Progenitor cell of endocrine pancreas (in vitro differentiated cells): ENCODE results near the gene PRKCE. TPM values are rescaled to one million over a fixed set of nuclear protein-coding genes. Genes with fewer than 3 reads are reported as not detected.

Experiments
- DNase-seq: peaks from one replicate; pipeline ENCODE4 v3.0.0; 2021; ENCODE audit warnings: low spot score; ENCODE audit not compliant: unreplicated experiment
- H3K27ac Mint-ChIP-seq: 2 replicates; pipeline ENCODE4 v1.8.0; 2021; ENCODE audit warnings: mild to moderate bottlenecking, moderate library complexity, mixed read lengths
- H3K27me3 Mint-ChIP-seq: 2 replicates; pipeline ENCODE4 v1.8.0; 2021; ENCODE audit warnings: mixed read lengths
- H3K36me3 Mint-ChIP-seq: 2 replicates; pipeline ENCODE4 v1.8.0; 2022; ENCODE audit warnings: mixed read lengths; ENCODE audit not compliant: insufficient read depth
- H3K4me1 Mint-ChIP-seq: 2 replicates; pipeline ENCODE4 v1.8.0; 2021; ENCODE audit warnings: low read depth, mixed read lengths
- H3K4me3 Mint-ChIP-seq: 2 replicates; pipeline ENCODE4 v1.8.0; 2021; ENCODE audit warnings: low read depth, mild to moderate bottlenecking, moderate library complexity, mixed read lengths
- H3K9me3 Mint-ChIP-seq: 2 replicates; pipeline ENCODE4 v1.8.0; 2021; ENCODE audit warnings: low read depth, mixed read lengths
- total RNA-seq: library from RNA; stranded (reverse); gene quantifications from 2 replicates; pipeline ENCODE4 v1.2.1, GENCODE V29; 2021
- TF ChIP-seq, protein P1 (sequence below): fragments of 200-600 bp; sonication (generic); IDR thresholded peaks from one replicate; pipeline ENCODE4 v1.5.0; 2021; ENCODE audit warnings: antibody characterized with exemption, mild to moderate bottlenecking; ENCODE audit not compliant: unreplicated experiment

The PRKCE gene
- total RNA-seq, 1 donor from 2014 or later: 4.2 TPM

DNA sequence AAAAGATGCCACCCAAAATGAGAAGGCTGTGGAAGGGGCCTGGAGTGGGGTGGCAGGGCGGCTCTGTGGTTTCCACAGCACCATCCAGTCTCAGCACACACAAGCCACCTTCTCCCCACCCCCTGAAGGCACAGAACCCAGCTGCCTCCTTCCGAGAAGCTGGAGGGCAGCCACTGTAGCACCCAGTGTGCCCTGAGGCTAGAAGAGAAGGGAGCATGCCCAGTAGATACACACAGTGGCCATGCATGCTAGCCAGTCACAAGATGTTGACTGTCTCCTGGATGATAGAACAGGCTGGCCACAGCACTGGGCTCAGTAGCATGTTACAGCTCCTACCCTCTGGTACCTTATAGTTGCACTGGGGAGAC, 496.9 kb downstream of the PRKCE start:
- TF ChIP-seq, protein P1, sequence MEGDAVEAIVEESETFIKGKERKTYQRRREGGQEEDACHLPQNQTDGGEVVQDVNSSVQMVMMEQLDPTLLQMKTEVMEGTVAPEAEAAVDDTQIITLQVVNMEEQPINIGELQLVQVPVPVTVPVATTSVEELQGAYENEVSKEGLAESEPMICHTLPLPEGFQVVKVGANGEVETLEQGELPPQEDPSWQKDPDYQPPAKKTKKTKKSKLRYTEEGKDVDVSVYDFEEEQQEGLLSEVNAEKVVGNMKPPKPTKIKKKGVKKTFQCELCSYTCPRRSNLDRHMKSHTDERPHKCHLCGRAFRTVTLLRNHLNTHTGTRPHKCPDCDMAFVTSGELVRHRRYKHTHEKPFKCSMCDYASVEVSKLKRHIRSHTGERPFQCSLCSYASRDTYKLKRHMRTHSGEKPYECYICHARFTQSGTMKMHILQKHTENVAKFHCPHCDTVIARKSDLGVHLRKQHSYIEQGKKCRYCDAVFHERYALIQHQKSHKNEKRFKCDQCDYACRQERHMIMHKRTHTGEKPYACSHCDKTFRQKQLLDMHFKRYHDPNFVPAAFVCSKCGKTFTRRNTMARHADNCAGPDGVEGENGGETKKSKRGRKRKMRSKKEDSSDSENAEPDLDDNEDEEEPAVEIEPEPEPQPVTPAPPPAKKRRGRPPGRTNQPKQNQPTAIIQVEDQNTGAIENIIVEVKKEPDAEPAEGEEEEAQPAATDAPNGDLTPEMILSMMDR: no peak
- Mint-ChIP-seq H3K27me3 (peaks cover 15% of the 10 kb centered on the region), H3K4me3 (no peak overlapping the region), H3K27ac (no peak overlapping the region), H3K4me1 (no peaks in the 10 kb centered on the region), H3K36me3 (no peaks in the 10 kb centered on the region), H3K9me3 (no peaks in the 10 kb centered on the region)
- DNase-seq: no peak

DNA sequence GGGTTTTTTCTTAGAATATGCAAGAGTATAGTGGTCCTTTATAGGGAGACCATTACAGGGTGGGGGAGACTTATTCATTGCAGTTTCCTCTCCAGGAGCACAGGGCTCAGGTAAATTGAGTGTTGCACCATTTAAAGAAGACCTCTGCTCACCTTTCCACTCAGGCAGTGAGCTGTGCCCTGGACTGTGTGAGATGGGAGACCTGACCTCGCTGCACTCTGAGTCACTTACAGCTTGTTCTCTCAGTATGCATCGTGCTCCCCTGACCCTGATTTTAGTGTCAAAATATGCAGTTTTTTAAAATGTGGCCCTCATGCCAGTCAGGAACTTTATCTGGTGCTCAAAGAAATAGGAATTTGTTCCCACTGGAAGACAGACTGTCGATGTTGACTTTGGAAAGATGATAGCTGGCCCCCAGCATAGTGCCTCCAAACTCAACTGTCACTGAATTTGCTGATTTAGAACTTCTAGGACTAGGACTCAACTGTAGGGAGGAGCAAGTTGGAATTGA, 499.0 kb downstream of the PRKCE start:
- Mint-ChIP-seq H3K4me3 (no peak overlapping the region), H3K4me1 (no peaks in the 10 kb centered on the region), H3K27ac (no peak overlapping the region), H3K27me3 (peaks cover 20% of the 10 kb centered on the region), H3K9me3 (no peaks in the 10 kb centered on the region), H3K36me3 (no peaks in the 10 kb centered on the region)
- DNase-seq: no peak
- TF ChIP-seq, protein P1: no peak

DNA sequence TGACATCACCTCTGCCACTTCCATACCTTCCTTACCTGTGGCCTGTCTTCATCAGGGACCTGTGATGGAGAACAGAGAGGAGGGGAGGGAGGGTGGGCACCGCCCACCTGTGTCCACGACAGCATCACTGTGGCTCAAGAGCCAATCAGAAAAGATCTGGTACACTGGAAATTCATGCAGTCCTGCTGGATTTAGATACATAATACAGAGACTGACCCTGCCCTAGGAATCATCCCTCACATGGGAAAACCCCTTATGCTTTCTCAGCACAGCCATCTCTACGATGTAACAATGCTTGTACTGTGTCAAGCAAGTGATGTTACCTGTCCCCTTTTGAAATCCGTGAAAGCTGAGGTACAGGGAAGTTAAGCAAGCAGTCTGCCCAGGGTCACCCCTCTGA, 500.1 kb downstream of the PRKCE start:
- H3K36me3 Mint-ChIP-seq: no peaks in the 10 kb centered on the region
- DNase-seq: no peak
- H3K27me3 Mint-ChIP-seq: peaks cover 25% of the 10 kb centered on the region
- H3K4me1 Mint-ChIP-seq: no peaks in the 10 kb centered on the region
- no peak overlapping the region for H3K4me3 Mint-ChIP-seq
- TF ChIP-seq, protein P1: no peak
- H3K9me3 Mint-ChIP-seq: no peaks in the 10 kb centered on the region
- H3K27ac Mint-ChIP-seq: no peak overlapping the region

DNA sequence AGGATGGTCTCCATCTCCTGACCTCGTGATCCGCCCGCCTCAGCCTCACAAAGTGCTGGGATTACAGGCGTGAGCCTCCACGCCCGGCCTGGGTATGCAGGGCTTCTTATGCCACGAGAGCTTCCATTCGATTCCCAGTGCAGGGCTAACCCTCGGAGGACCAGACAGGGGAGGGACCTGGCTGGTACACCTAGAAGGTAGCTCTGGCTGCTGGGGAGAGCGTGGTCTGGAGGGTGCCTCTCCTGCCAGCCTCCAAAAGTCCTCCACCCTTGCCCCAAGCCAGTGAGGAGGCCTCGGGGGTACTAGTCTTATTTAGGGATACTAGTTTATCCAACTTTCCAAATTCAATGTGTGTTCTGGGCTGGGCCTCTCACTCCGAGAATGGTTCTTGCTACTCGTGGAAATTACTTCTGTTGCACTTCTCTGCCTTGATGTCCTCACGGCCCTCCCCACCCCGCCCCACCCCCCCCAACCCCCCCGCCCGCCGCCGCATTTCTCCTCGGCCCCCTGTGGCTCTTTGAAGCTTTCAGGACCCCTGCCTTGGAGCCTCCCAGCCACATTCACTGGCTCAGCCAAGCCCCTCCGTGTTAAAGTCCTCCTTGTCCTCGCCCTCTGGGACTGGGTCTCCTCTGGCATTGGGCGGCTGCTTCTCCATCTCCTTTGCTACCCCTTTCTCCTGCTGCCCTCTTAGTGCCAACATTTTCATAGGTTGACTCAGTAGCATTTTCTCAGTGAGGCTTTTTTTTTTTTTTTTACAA, 502.7 kb downstream of the PRKCE start:
- no peaks in the 10 kb centered on the region for H3K36me3 Mint-ChIP-seq
- TF ChIP-seq, protein P1: no peak

DNA sequence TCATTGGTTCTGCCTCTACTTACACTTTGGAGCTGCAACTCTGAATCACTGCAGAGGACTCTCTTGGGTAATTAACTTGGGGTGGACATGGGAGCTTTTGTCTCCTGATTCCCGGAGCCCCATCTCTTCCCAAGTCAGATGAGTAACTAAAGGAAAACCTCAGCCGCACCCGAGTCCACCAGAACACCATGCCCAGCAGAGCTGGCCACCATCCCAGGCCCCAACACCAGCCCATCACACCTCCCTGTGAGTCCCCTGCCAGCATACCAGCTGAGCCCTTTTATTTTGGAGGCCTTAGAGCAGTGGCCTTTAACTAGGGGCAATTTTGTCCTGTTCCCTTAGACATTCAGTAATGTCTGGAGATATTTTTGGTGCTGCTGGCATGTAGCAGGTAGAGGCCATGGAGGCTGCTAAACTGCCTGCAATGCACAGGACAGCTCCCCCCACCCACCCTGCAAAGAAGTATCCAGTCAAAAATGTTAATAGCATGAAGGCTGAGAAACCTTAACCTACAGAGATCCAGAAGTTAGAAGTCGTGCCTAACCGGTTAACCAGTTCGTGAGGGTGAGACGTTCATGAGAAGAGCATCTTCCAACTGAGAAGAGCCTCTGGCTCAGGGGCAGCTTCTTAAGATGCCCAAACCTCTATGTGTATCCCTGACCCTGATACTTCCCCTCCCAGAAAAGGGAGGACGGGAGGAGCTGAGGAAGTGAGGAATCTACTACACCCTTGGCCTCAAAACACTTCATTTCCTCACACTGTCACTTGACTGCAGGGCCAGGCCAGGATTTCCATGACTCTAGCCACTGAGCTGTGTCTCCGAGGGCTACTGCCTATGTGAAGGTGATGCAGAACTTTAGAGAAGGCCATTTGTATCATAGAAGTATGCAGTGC, 505.8 kb downstream of the PRKCE start:
- H3K27me3 Mint-ChIP-seq: peaks cover 33% of the 10 kb centered on the region
- H3K4me1 Mint-ChIP-seq: peaks cover 28% of the 10 kb centered on the region
- H3K36me3 Mint-ChIP-seq: no peaks in the 10 kb centered on the region
- no peak for DNase-seq
- H3K27ac Mint-ChIP-seq: no peak overlapping the region
- H3K4me3 Mint-ChIP-seq: no peak overlapping the region
- TF ChIP-seq, protein P1: no peak
- no peaks in the 10 kb centered on the region for H3K9me3 Mint-ChIP-seq

More for the DNA sequence above, 502.7 kb downstream of the PRKCE start:
- no peak for DNase-seq
- no peak overlapping the region for H3K27ac Mint-ChIP-seq
- H3K4me1 Mint-ChIP-seq: peaks cover 2% of the 10 kb centered on the region
- H3K9me3 Mint-ChIP-seq: no peaks in the 10 kb centered on the region
- H3K27me3 Mint-ChIP-seq: peaks cover 27% of the 10 kb centered on the region
- H3K4me3 Mint-ChIP-seq: no peak overlapping the region
